Esophagus squamous epithelium (tissue), 5 donors: ENCODE results near the gene LPAR3. TPM values are rescaled to one million over a fixed set of nuclear protein-coding genes. Genes with fewer than 3 reads are reported as not detected.

Experiments
- DNase-seq: peaks from one replicate; lab custom pipeline; 2025; lab: John Stamatoyannopoulos, UW
- H3K27ac ChIP-seq, 4 donors: fragments of 200-600 bp; sonication (generic); one replicate each; pipeline ENCODE4 v1.5.1; 2016 to 2019; ENCODE audit warnings: mild to moderate bottlenecking in 1 of 4
- H3K27me3 ChIP-seq, 4 donors: fragments of 200-600 bp; sonication (generic); 1 replicate in 3 of 4; 2 replicates in 1 of 4; pipeline versions ENCODE4 v1.5.1 to v1.6.0; 2017 to 2021; ENCODE audit warnings: antibody characterized with exemption in 1 of 4
- H3K36me3 ChIP-seq, 3 donors: fragments of 200-600 bp; sonication (generic); one replicate each; pipeline ENCODE4 v1.5.1; 2016 to 2019
- H3K4me1 ChIP-seq, 3 donors: fragments of 200-600 bp; sonication (generic); one replicate each; pipeline ENCODE4 v1.5.1; 2017 to 2019
- H3K4me3 ChIP-seq, 4 donors: fragments of 200-600 bp; sonication (generic); 1 replicate in 3 of 4; 2 replicates in 1 of 4; pipeline ENCODE4 v1.5.1; 2016 to 2019; ENCODE audit warnings: mild to moderate bottlenecking in 2 of 4, moderate library complexity in 1 of 4
- H3K9me3 ChIP-seq, 3 donors: fragments of 200-600 bp; sonication (generic); one replicate each; pipeline ENCODE4 v1.5.1; 2016 to 2019
- CTCF ChIP-seq, 6 experiments: fragments of 450-650 bp in 4 of 6; fragments of 200-600 bp in 2 of 6; sonication (generic) in 2 of 6; IDR thresholded peaks; one replicate each; pipeline ENCODE4 v1.5.1; 2016 to 2019; ENCODE audit warnings: antibody characterized with exemption in 6 of 6, mild to moderate bottlenecking in 4 of 6, moderate library complexity in 4 of 6
- POLR2A ChIP-seq, 4 donors: fragments of 450-650 bp; IDR thresholded peaks; one replicate each; pipeline ENCODE4 v1.6.1; 2017; ENCODE audit warnings: antibody characterized with exemption in 4 of 4, mild to moderate bottlenecking in 4 of 4, moderate library complexity in 3 of 4
- WGBS, 2 donors: methylation state at CpG; one replicate each; pipeline ENCODE4 v1.1.5; 2018; 5-methylcytosine and 5-hydroxymethylcytosine counted together
- intact Hi-C: fragments of 100-400 bp; cut with DNase I; formaldehyde crosslinking; loops from one replicate; pipeline ENCODE4 v1.15.0; 2022
- total RNA-seq, 4 donors: library from RNA; depleted of rRNA; stranded (reverse); fragments of >200 nt; gene quantifications; one replicate each; pipeline ENCODE4 v1.1.0, GENCODE V29; 2016
- donor health status: DM: yes; HTN: yes; CAD: no.

Gene LPAR3
- total RNA-seq, 4 donors from 2014 or later: 14.9 to 27.1 (median 19.5) TPM

DNA sequence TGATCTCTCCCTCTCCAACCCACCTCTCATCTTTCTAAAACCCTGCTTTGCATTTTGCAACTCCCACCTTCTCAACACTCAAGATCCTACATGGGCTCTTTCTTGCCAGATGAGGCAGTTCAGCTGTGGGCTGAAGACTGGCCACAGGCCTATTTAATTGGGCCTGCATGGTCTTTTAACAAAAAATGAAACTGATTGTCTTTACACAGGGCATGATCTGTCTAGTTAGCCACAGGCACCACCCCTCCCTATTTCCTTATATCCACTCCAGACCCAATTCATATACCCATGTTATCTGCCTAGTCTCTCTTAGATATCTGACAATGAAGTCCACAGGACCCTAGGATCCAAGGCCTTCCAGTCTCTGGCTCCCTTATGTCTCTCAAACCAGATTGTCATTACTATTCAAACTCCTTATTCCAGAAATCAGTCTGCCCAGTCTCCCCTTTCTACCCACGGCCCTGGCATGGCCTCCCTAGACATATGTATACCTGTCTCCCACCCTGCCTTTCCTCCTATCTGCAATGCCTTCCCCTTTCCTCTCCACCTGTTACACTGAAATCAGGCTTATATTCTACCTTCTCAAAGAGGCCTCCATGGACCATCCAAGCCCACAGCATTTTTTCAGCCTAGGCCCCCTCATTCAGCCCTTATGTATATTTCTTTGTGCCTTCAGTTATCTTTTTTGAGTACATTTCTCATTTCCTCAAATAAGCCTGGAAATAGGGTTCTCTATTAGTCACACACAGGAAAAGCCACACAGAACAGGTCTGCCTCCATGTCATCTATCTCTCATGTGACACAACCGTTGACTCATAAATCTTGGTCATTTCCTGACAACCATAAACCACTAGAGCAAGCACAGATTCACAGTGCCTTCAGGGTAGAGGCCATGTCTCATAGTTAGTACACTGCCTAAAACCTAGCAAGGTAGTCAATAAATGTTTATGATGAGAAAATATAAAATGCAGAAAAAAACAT is 39.0 kb downstream of the LPAR3 start:
- Histone ChIP-seq H3K9me3 (no peaks in the 10 kb centered on the region), H3K4me1 (peaks cover 8 to 42% (median 12%) of the 10 kb centered on the region in 3 donors), H3K4me3 (no peak overlapping the region), H3K36me3 (no peaks in the 10 kb centered on the region), H3K27me3 (no peaks in the 10 kb centered on the region), H3K27ac (peak overlapping the region; percentile 10 to 63 (median 38))
- DNase-seq: no peak
- intact Hi-C loops: no loop called here
- WGBS, 2 donors: 32 to 49% methylated on average over 2 of the region's 2 CpGs
- TF ChIP-seq CTCF (IDR thresholded peaks at IDR 0.05) (no peak), POLR2A (IDR thresholded peaks at IDR 0.05) (no peak)

DNA sequence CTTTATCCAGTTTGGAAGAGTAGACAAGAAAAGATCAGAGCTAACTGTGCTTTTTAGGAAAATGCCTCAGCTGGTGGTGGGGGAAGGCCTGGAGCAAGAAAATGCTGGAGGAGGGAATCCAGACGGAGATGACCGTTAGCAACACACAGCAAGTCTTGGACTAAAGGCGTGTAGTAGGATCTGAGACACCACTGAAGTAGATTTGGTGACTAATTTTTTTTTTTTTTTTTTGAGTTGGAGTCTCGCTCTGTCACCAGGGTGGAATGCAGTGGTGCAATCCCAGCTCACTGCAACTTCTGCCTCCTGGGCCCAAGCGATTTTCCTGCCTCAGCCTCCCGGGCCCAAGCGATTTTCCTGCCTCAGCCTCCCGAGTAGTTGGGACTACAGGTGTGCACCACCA is 41.2 kb downstream of the LPAR3 start:
- 47 to 51% methylated on average over 8 of the region's 8 CpGs for WGBS, 2 donors
- intact Hi-C loops: no loop called here
- DNase-seq: no peak
- Histone ChIP-seq H3K4me1 (peaks cover 18 to 61% (median 20%) of the 10 kb centered on the region in 3 donors), H3K36me3 (no peaks in the 10 kb centered on the region), H3K4me3 (no peak overlapping the region), H3K27ac (no peak overlapping the region), H3K27me3 (no peaks in the 10 kb centered on the region), H3K9me3 (no peaks in the 10 kb centered on the region)
- TF ChIP-seq CTCF (IDR thresholded peaks at IDR 0.05): no peak
- no peak for TF ChIP-seq POLR2A (IDR thresholded peaks at IDR 0.05)

- Histone ChIP-seq H3K9me3 (no peaks in the 10 kb centered on the region), H3K36me3 (no peaks in the 10 kb centered on the region), H3K4me3 (no peak overlapping the region), H3K27ac (no peak overlapping the region), H3K4me1 (peaks cover 13 to 74% (median 14%) of the 10 kb centered on the region in 3 donors), H3K27me3 (no peaks in the 10 kb centered on the region)
- WGBS, 2 donors: 72 to 98% methylated on average over 5 to 7 of the region's 7 CpGs
- intact Hi-C loops: no loop called here
- TF ChIP-seq CTCF (IDR thresholded peaks at IDR 0.05) (no peak), POLR2A (IDR thresholded peaks at IDR 0.05) (no peak)
- no peak for DNase-seq
Measured at GRCh38 chr1:84849357-84849975, 43.5 kb downstream of the LPAR3 start.

DNA sequence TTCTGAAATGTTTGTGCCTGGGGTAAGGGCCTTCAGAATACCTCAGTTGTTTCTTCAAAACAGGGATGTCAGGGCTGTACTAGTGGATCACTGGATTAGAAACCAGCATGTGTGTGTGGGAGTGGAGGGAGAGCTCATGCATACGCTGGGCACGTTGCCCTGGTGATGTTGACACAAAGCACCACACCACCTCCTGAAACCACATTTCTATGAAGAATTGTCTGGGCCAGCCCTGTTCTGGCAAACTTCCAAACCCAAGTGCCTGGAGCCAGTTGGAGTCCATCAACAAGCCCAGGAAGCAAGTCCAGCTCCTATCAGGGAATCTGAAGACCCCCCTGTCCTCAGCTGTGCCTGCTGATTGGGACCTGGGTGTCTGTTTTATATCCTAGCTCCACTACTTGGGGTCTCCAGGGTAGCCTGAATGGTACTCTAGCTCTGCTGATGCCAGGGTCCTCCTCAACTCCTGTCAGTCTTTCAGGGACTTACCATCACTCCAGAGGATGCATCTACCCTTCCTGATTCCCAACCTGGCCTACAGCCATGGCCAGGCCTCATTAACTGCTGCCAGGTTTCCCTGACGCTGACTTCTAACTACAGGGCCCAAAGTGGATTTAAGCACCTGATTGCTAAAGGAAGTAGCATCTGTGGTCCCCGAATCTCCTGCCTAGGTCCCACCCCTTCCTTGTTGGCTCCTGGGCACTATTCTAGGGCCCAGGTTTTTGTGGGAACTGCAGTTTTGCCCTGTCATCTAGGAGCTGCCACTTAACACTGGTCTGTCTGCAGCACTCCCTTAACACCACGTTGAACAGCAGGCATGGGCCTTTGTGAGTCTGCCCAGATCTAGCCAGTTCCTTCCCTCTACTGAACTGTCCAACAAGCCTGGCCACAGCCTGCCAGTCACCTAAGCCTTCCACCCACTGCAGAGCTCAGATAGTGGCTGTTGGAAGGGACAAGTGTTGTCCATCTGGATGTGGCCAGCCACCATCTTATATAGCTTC is 45.5 kb downstream of the LPAR3 start:
- H3K4me3 ChIP-seq: no peak overlapping the region
- H3K9me3 ChIP-seq: no peaks in the 10 kb centered on the region
- intact Hi-C loops: no loop called here
- DNase-seq: no peak
- H3K27me3 ChIP-seq: no peaks in the 10 kb centered on the region
- peak overlapping the region; percentile 62 to 79 (median 74) for H3K27ac ChIP-seq
- no peak for TF ChIP-seq CTCF (IDR thresholded peaks at IDR 0.05)
- no peak for TF ChIP-seq POLR2A (IDR thresholded peaks at IDR 0.05)
- no peaks in the 10 kb centered on the region for H3K36me3 ChIP-seq
- H3K4me1 ChIP-seq: peaks cover 15 to 71% (median 25%) of the 10 kb centered on the region in 3 donors
- WGBS, 2 donors: 18 to 25% methylated on average over 3 to 5 of the region's 5 CpGs
